Endothelial cell of umbilical vein (primary cell): ENCODE results near the gene FKBP6. TPM values are rescaled to one million over a fixed set of nuclear protein-coding genes. Genes with fewer than 3 reads are reported as not detected.

Experiments used
- BruUV-seq: library from RNA; stranded (reverse); fragments of 400-500 nt; replicated peaks from 2 replicates; lab custom pipeline; 2021; lab: Mats Ljungman, UMichigan
- CTCF ChIA-PET: fragments of 300-600, 350-600 bp; sonication (Branson Sonifier 250); formaldehyde crosslinking; loops from one replicate; lab custom pipeline; 2021; ENCODE audit warnings: antibody characterized with exemption, inconsistent platforms; lab: Charles Lee
- POLR2A ChIA-PET: fragments of 300-600, 350-600 bp; sonication (Branson Sonifier 250); formaldehyde crosslinking; loops from one replicate; lab custom pipeline; 2021; ENCODE audit warnings: antibody characterized with exemption, inconsistent platforms; lab: Charles Lee
- DNase-seq: peaks from one replicate; pipeline ENCODE4 v3.0.0-alpha.2; 2011; ENCODE audit warnings: low read depth, low spot score
- FAIRE-seq: peaks from 2 replicates; lab custom pipeline; 2011; peaks lifted over from hg19 to GRCh38; lab: Jason Lieb, UNC
- H2AFZ ChIP-seq: 2 replicates; pipeline ENCODE4 v1.6.0; 2012; ENCODE audit warnings: low read depth, low read length, control low read depth, inconsistent platforms
- H3K27ac ChIP-seq: 2 replicates; pipeline ENCODE4 v1.5.1; 2011; ENCODE audit warnings: low read depth, mild to moderate bottlenecking, control low read depth, low read length, moderate library complexity; ENCODE audit not compliant: insufficient read depth
- H3K27me3 ChIP-seq, 2 experiments: 2 replicates each; pipeline versions ENCODE4 v1.6.0 to v1.6.1; 2011; ENCODE audit warnings: low read length in 2 of 2, mixed read lengths in 1 of 2; ENCODE audit not compliant: control insufficient read depth in 2 of 2, insufficient read depth in 2 of 2
- H3K36me3 ChIP-seq, 2 experiments: 2 replicates in 1 of 2; 3 replicates in 1 of 2; pipeline ENCODE4 v1.5.1; 2011; ENCODE audit warnings: low read length in 2 of 2, mild to moderate bottlenecking in 1 of 2, moderate library complexity in 1 of 2; ENCODE audit not compliant: control insufficient read depth in 2 of 2, insufficient read depth in 2 of 2; ENCODE audit errors: extremely low read depth in 1 of 2
- H3K4me1 ChIP-seq: 3 replicates; pipeline ENCODE4 v1.5.1; 2011; ENCODE audit warnings: mild to moderate bottlenecking, low read length; ENCODE audit not compliant: control insufficient read depth, insufficient read depth; ENCODE audit errors: extremely low read depth
- H3K4me2 ChIP-seq: 2 replicates; pipeline ENCODE4 v1.6.1; 2011; ENCODE audit warnings: low read length, control low read depth, mixed read lengths; ENCODE audit not compliant: insufficient read depth
- H3K4me3 ChIP-seq, 3 experiments: fragments of 200-600 bp in 1 of 3; sonication (generic), shearing (Covaris generic) in 1 of 3; replicated peaks in 1 of 3; 2 replicates each; pipeline ENCODE4 v1.5.1; 2011 to 2016; ENCODE audit warnings: control low read depth in 3 of 3, low read length in 3 of 3, mild to moderate bottlenecking in 2 of 3, inconsistent platforms in 1 of 3, low read depth in 1 of 3, moderate library complexity in 1 of 3; ENCODE audit not compliant: insufficient read depth in 1 of 3
- H3K79me2 ChIP-seq: 2 replicates; pipeline ENCODE4 v1.6.0; 2012; ENCODE audit warnings: low read length, inconsistent platforms; ENCODE audit not compliant: control insufficient read depth, insufficient read depth
- H3K9ac ChIP-seq: replicated peaks from 2 replicates; pipeline ENCODE3; 2011; ENCODE audit warnings: low read length, control low read depth; ENCODE audit not compliant: insufficient read depth; ENCODE audit errors: extremely low read depth
- H3K9me1 ChIP-seq: replicated peaks from 3 replicates; pipeline ENCODE4 v1.6.0; 2011; ENCODE audit warnings: mild to moderate bottlenecking, low read length; ENCODE audit not compliant: control insufficient read depth, insufficient read depth; ENCODE audit errors: extremely low read depth
- H3K9me3 ChIP-seq: replicated peaks from 2 replicates; pipeline ENCODE4 v1.5.1; 2012; ENCODE audit warnings: low read length, inconsistent platforms; ENCODE audit not compliant: control insufficient read depth, insufficient read depth
- H4K20me1 ChIP-seq: replicated peaks from 2 replicates; pipeline ENCODE3; 2011; ENCODE audit warnings: mild to moderate bottlenecking, low read length; ENCODE audit not compliant: control insufficient read depth, insufficient read depth; ENCODE audit errors: extremely low read depth
- EZH2 ChIP-seq: IDR thresholded peaks from 2 replicates; pipeline ENCODE4 v1.6.1; 2012; ENCODE audit warnings: borderline replicate concordance, low read depth, mild to moderate bottlenecking, moderate library complexity, low read length, inconsistent platforms; ENCODE audit not compliant: severe bottlenecking
- FOS ChIP-seq: IDR thresholded peaks from 2 replicates; pipeline ENCODE4 v1.6.1; 2011; ENCODE audit warnings: mild to moderate bottlenecking, low read length, moderate library complexity, borderline replicate concordance; ENCODE audit not compliant: insufficient read depth
- GATA2 ChIP-seq: IDR thresholded peaks from 2 replicates; pipeline ENCODE4 v1.7.0; 2011; ENCODE audit warnings: low read depth, mild to moderate bottlenecking, moderate library complexity, mixed read lengths, low read length; ENCODE audit not compliant: insufficient read length, insufficient read depth
- JUN ChIP-seq: IDR thresholded peaks from 2 replicates; pipeline ENCODE4 v1.6.1; 2011; ENCODE audit warnings: borderline replicate concordance, low read depth; ENCODE audit not compliant: insufficient read length, insufficient read depth
- MAX ChIP-seq: IDR thresholded peaks from 2 replicates; pipeline ENCODE4 v1.6.1; 2011; ENCODE audit not compliant: insufficient read depth, insufficient read length
- MYC ChIP-seq: IDR thresholded peaks from one replicate; pipeline ENCODE4 v1.6.1; 2011; ENCODE audit warnings: mild to moderate bottlenecking, low read depth, low read length
- POLR2A ChIP-seq: IDR thresholded peaks from 2 replicates; pipeline ENCODE4 v1.6.1; 2012; ENCODE audit warnings: low read depth, mild to moderate bottlenecking, control low read depth, low read length
- POLR2AphosphoS5 ChIP-seq: IDR thresholded peaks from 2 replicates; pipeline ENCODE4 v1.6.1; 2012; ENCODE audit warnings: low read depth, mild to moderate bottlenecking, control low read depth, low read length, moderate library complexity; ENCODE audit not compliant: insufficient read depth
- dilution Hi-C: fragments of 300-500 bp; cut with MboI; formaldehyde crosslinking; loops from one replicate; pipeline ENCODE4 v1.15.0; 2019; ENCODE audit warnings: low sequenced_read_pairs; ENCODE audit not compliant: extremely low pct_ligation_motif_present
- intact Hi-C: fragments of 100-400 bp; cut with micrococcal nuclease; formaldehyde crosslinking; loops from one replicate; pipeline ENCODE4 v1.10.0; 2022
- polyA plus RNA-seq, 4 experiments: library from polyadenylated mRNA; depleted of rRNA in 3 of 4; stranded (reverse) in 3 of 4; unstranded in 1 of 4; fragments of >200 nt; gene quantifications; 2 replicates each; pipeline versions ENCODE4 v1.2.1 to v1.2.3, GENCODE V29; 2011 to 2012; ENCODE audit warnings: missing spikeins in 1 of 4
- total RNA-seq: library from RNA; stranded (reverse); gene quantifications from 2 replicates; pipeline ENCODE4 v1.2.3, GENCODE V29; 2021
- TF ChIP-seq, protein P1 (sequence below), 2 donors: IDR thresholded peaks; 1 replicate in 1 of 2; 2 replicates in 1 of 2; pipeline ENCODE4 v1.5.1; 2011; ENCODE audit warnings: low read length in 2 of 2, mild to moderate bottlenecking in 2 of 2, moderate library complexity in 2 of 2, control low read depth in 1 of 2, inconsistent platforms in 1 of 2, low read depth in 1 of 2; ENCODE audit not compliant: insufficient read depth in 1 of 2; ENCODE audit errors: extremely low read depth in 1 of 2

The FKBP6 gene
- total and polyA plus RNA-seq, 2 donors (not counting 3 experiments of a cell fraction or from before 2014, with no cell fraction given) = 0.04 TPM; not detected in 1

- intact Hi-C loops = no loop called here
- no peak for FAIRE-seq
- CTCF ChIA-PET = interaction anchor here (1.1 kb wide), 1 partner anchor 9 kb away, joined by 4 read pairs; no protein-coding TSS in a partner anchor
These were observed 59.4 kb downstream of the FKBP6 start for GRCh38 chr7:73387221-73387828.

More at GRCh38 chr7:73387221-73387828, 59.4 kb downstream of the FKBP6 start:
- Histone ChIP-seq H3K4me1 (no peaks in the 10 kb centered on the region), H3K9me1 (no peaks in the 10 kb centered on the region), H3K27ac (no peak overlapping the region), H3K4me3 (no peak overlapping the region), H3K36me3 (no peaks in the 10 kb centered on the region), H3K9me3 (no peaks in the 10 kb centered on the region), H2AFZ (no peak overlapping the region), H4K20me1 (no peaks in the 10 kb centered on the region), H3K79me2 (no peaks in the 10 kb centered on the region), H3K9ac (no peak overlapping the region), H3K27me3 (no peaks in the 10 kb centered on the region), H3K4me2 (no peak overlapping the region)
- dilution Hi-C loops = no loop called here
- no peak for TF ChIP-seq POLR2AphosphoS5
- TF ChIP-seq FOS = no peak
- TF ChIP-seq JUN = no peak
- TF ChIP-seq POLR2A = no peak
- TF ChIP-seq, protein P1, sequence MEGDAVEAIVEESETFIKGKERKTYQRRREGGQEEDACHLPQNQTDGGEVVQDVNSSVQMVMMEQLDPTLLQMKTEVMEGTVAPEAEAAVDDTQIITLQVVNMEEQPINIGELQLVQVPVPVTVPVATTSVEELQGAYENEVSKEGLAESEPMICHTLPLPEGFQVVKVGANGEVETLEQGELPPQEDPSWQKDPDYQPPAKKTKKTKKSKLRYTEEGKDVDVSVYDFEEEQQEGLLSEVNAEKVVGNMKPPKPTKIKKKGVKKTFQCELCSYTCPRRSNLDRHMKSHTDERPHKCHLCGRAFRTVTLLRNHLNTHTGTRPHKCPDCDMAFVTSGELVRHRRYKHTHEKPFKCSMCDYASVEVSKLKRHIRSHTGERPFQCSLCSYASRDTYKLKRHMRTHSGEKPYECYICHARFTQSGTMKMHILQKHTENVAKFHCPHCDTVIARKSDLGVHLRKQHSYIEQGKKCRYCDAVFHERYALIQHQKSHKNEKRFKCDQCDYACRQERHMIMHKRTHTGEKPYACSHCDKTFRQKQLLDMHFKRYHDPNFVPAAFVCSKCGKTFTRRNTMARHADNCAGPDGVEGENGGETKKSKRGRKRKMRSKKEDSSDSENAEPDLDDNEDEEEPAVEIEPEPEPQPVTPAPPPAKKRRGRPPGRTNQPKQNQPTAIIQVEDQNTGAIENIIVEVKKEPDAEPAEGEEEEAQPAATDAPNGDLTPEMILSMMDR (IDR thresholded peaks at IDR 0.05; ENCODE audit: extremely low read depth in 1 of 2, insufficient read depth in 1 of 2, low read depth in 1 of 2, low read length in 2 of 2) = no peak
- no peak for TF ChIP-seq MYC
- no peak for TF ChIP-seq MAX
- TF ChIP-seq GATA2 = no peak
- TF ChIP-seq EZH2 = no peak
- DNase-seq = no peak
- BruUV-seq = no TSS peak
- POLR2A ChIA-PET = no interaction called here
